ENCODE measurements around the gene APEX1.

DNA sequence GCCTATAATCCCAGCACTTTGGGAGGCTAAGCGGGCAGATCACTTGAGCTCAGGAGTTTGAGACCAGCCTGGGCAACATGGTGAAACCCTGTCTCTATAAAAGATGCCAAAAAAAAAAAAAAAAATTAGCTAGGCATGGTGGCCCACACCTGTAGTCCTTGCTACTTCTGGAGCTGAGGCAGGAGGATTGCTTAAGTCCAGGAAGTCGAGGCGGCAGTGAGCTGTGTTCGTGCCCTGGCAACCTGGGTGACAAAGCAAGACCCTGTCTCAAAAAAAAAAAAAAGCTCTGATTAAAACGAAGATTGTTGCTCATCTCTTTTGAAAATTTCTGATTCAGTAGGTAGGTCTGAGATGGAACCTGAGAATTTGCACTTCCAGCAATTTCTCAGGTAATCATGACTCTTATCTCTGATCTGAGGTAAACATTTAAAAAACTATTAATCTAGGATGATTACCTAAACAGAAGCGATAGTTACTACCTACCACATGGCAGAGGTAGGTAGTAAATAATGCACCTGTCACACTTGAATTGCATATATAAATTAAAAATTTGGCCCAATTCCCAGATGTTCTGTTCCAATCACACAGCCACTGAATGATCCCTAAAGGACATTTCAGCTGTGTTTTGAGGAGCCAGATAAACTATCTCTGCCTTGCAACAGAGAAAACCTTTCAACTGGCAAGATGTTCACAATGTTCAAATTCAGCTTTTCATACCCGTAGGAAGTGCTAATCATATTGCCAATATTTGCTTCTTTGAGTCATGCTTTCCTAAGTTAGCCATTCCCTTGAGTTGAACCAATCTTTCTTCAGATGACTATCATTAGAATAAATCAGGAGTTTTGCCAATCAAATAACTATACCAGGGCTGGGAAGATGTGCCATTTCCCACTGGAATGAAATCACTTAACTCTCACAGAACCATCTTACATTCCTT lies 37.5 kb upstream of the APEX1 start:
- TF ChIP-seq, protein P1, sequence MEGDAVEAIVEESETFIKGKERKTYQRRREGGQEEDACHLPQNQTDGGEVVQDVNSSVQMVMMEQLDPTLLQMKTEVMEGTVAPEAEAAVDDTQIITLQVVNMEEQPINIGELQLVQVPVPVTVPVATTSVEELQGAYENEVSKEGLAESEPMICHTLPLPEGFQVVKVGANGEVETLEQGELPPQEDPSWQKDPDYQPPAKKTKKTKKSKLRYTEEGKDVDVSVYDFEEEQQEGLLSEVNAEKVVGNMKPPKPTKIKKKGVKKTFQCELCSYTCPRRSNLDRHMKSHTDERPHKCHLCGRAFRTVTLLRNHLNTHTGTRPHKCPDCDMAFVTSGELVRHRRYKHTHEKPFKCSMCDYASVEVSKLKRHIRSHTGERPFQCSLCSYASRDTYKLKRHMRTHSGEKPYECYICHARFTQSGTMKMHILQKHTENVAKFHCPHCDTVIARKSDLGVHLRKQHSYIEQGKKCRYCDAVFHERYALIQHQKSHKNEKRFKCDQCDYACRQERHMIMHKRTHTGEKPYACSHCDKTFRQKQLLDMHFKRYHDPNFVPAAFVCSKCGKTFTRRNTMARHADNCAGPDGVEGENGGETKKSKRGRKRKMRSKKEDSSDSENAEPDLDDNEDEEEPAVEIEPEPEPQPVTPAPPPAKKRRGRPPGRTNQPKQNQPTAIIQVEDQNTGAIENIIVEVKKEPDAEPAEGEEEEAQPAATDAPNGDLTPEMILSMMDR (IDR thresholded peaks at IDR 0.05; ENCODE audit: borderline replicate concordance, extremely low read depth, low read length, poor library complexity, severe bottlenecking) = no peak
- no peak for TF ChIP-seq EZH2 (IDR thresholded peaks at IDR 0.05; ENCODE audit: borderline replicate concordance, low read depth, low read length, severe bottlenecking)
